LHCN-M2 (cell line): ENCODE results near the gene CDK5RAP3. TPM values are rescaled to one million over a fixed set of nuclear protein-coding genes. Genes with fewer than 3 reads are reported as not detected.

Experiments used
- DNase-seq: peaks from one replicate; pipeline ENCODE4 v3.0.0-alpha.2; 2012; ENCODE audit warnings: low read depth
- total RNA-seq: library from RNA; depleted of rRNA; stranded (reverse); fragments of >200 nt; gene quantifications from 2 replicates; pipeline ENCODE4 v1.2.3, GENCODE V29; 2014; rRNA removed

Gene CDK5RAP3
- total RNA-seq, 1 experiment from 2014 or later, result 93.8 TPM

DNA sequence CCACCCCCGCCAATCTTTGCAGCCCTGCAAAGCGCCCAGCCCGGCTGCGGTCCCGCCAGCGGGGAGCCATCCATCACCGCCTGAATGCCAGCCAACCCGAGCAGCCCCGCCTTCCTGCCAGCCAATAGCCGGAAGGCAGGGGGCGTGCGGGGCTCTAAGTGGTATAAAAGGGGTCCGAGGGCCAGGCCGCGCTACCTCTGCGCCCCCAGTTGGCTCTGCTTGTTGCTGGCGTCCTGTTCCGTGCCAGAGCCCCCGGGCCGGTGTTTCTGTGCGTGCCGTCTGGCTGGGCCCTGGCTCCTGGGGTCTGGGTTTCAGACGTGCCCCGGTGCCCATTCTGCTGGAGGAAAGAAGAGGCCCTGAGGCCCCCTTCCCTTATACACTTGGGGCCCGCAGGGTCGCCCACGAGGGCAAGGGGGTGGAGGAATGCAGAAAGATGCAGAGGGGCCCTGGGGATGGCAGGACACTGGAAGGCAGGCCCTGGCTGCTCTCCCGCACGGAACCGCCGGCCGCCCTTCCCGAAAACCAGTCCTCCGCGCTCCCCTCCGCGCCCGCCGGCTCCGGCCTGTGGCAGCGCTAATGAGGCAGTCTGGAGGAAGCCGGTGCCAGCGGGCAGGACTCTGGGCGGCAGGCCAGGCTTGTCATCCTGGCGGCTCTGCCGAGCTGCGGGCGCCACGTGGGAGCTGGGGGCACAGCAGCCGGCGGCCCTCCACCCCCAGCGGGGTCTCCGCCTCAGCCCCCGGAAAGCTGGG is 52.7 kb downstream of the CDK5RAP3 start:
- DNase-seq, result peak; percentile 83

DNA sequence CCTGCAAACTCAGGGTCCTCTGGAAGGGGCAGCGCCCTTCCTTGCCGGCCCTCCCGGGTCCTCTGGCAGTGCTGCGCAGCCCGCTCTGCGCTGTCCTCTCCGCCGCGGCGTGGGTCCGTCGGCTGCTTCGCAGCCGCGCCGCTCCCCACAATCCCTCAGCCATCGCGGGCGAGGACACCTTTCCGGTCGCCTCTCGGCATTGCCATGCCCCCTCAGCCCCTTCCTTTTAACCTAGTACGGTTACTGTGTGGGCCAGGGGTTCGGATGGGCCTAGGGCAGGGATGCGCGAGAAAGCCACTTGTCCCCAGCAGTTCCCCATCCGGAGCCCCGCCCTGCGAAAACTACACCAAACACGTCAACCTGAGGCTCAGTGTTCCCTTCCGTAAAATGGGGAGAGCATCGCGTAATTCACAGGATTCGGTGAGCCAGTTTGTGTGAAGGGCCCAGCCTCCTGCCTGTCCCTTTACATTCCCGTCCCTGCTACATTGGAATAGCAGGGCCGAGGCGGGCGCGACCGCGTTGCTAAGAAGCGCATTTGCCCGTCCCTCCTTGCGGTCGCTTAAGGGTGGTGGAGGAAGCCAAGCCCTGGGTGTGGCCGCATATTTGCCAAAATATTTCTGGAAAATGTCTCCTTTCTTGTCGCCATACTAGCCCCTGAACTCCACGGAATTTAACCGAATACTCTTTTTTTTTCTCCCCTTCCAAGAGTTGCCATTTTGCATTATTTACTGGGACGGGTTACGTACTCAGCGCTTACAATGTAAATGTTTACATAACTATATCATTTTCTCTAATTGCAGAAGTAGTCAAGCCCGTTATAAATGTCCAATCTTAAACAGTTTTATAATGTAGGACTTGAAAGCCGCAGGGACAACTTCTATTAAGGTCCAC is 53.5 kb downstream of the CDK5RAP3 start:
- DNase-seq, result peak; percentile 60

DNA sequence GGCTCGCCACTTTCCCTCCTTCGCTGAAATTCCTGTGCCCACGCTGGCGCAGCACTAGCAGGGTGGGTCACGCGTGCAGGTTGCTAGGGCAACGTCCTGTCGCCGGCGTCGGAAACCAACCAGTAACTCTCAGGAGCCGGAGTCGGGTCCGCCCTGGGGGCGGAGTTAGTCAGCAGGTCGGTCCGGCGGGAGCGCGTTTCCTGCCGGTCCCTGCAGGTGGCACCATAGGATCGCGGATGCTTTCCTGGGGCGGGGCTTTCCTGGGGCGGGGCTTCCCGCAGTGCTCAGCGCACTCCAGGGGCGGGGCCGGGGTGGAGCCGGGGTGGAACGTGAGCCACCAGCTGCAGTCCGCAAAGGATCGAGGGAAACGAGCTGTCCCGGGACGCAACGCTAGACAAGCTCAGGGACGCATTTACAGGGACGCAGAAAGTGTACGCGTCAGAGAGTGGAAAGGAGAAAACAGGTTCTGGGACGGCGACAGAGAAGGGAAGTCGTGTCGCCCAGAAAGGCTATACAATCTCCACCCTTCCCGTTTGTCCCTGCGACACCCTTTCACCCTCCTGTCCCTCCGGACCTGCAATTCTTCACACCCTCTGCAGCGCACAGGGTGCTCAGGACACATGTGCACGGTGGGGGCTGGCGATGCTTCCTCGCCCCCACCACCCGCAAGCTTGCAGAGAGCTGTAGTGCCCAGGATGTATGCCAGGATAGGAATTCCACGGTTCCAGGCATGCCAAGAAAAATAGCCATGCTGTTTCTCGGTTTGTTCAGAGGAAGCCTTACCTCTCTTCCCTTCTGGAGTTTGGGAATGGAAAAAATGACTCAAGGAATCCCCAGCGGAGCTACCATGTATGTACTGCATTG is 54.4 kb downstream of the CDK5RAP3 start:
- DNase-seq, result peak; percentile 95

DNA sequence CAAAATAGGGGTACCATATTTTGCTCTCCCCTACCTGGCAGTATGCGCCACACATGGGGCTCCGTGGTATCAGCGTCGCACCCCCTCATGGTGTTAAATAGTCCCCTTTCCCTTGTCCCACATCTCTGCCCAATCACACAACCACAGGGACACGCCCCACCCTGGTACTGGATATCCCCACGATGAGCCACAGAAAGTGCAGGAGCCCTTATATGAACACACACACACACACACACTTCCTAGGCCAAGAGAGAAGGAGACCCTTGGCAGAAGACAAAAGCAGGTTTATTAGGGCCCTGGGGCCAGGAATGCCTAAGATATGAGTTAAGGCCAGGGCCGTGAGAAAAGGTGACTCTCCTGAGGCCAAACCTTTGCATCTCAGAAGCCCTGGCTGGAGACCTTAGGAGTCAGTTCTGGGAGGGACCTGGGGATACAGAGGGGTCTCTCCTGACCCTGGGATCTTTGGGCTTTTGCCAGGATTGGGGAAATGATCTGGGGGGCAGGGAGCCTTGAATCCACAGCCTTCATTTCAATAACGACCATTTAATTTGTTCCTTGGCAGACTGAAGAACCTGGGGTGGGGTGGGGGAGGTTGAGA is 55.1 kb downstream of the CDK5RAP3 start:
- no peak for DNase-seq

DNA sequence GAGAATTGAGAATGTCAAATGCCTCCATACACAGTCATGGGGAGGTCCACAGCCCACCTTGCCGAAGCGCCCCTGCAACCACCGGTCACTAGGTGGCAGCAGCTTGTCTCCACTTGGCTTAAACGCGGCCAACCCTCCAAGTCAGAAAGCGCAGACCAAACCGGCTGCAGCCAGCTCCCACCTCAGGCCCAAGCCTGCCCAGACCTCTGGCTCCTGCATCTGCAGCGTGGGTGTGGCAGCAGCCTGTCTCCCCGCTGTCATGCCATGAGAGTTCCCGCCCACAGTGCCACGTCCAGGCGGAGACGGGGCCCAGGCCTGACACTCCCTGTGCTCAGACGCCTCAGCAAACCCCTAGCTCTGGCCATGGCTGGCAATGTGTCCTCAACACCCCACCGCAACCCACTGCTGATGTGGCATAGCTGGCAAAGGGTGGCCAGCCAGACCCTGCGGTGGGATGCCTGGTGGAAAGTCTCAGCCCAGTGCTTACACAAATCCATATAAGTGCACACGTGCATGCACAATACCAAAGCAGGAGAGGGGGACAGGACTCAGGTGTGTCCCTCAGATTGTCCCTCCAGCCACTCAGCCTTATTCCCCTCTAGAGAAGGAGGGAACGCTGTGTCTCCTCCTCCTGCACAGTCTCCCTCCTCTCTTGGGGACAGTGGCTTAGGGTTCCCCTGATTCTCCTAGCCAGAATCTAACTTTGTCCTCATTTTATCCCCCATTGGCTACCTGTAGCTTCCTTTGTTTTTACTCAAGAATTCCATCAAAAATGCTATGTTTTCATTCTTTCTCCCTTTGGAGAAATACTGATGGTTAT is 55.8 kb downstream of the CDK5RAP3 start:
- peak; percentile 91 for DNase-seq

DNA sequence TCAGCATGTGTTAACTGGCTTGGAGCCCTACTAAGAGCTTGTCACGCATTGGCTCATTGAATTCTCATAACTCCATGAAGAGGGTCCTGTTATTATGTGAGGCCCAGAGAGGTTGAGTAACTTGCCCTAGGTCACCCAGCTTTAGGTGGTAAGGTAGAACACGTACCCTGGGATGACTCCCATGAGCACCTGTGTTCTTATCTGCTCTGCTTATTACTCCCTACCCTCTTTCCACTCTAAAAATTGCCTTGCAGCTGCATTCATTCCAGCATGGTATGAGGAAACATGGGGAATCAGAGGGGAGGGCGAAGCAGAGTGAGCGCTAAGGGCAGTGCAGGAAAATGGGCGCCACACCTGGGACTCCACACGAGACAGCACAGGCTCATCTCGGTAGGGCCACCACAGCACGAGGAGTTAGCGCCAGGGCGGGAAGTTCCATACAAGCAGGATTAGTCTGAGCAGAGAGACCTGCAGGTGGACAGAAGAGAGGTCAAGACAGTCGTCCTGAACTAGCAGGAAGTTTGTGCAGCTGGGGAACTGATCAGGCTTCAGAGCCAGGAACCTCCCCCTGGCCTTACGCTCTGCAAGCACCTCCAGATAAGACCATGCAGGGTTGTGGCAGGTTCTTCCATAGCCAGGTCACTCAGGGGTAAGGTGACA is 56.5 kb downstream of the CDK5RAP3 start:
- no peak for DNase-seq

DNA sequence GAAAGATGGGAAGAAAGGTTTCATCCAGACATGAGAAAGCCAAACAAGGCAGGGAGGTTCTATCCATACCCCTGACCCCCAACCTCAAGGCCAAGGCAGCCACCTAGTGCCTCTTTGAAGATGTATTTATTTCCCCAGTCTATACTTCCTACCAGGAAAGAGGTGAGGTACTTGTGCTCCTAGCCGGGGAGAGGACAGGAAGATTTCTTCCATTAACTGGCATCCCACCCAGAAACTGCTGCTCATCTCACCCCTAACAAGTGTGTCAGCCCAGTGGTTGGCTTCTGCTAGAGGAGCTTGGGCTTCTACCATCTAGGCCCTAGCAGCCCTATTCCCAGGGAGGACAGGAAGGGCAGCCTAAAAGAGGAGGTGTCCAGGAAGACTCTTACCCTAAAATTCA is 57.8 kb downstream of the CDK5RAP3 start:
- DNase-seq, result no peak

DNA sequence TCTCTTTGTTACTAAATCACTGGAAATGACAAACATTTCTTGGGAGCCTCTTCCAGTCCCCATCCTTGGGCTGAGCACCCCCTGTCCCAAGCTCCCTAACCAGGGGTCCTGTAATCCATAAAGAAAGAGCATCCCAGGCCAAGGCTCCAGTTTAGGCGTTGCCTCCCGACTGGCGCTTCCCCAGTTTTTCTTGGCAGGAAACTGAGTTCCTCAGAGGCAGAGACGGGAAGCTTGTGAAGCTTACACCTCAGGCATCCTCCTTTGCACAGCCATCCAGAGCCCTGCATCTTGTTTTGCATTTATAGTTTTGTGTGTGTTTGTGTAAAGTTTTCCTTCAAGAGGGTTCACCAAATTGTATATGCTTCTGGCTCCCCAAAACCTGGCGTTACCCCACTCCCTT is 59.6 kb downstream of the CDK5RAP3 start:
- DNase-seq, result no peak

Other genes with a start within 250 kb of the CDK5RAP3 start
- not detected in 2 replicates for gene TBX21, start 237.9 kb upstream of the CDK5RAP3 start, total RNA-seq
- 15.3 and 21.4 TPM in 2 replicates for gene OSBPL7, start 149.3 kb upstream of the CDK5RAP3 start, total RNA-seq
- gene MRPL10, start 139.6 kb upstream of the CDK5RAP3 start, total RNA-seq, result 45.4 and 47.5 TPM in 2 replicates
- gene LRRC46, start 139.4 kb upstream of the CDK5RAP3 start, total RNA-seq, result 0.45 and 1.4 TPM in 2 replicates
- gene SCRN2, start 129.8 kb upstream of the CDK5RAP3 start, total RNA-seq, result 59.8 and 60.2 TPM in 2 replicates
- gene SP6, start 120.0 kb upstream of the CDK5RAP3 start, total RNA-seq, result not detected in 2 replicates
- gene SP2, start 74.9 kb upstream of the CDK5RAP3 start, total RNA-seq, result 1.7 and 3.4 TPM in 2 replicates
- gene PNPO, start 29.5 kb upstream of the CDK5RAP3 start, total RNA-seq, result 47.6 and 54.1 TPM in 2 replicates
- not detected in 2 replicates for gene PRR15L, start 13.2 kb upstream of the CDK5RAP3 start, total RNA-seq
- gene COPZ2, start 66.7 kb downstream of the CDK5RAP3 start, total RNA-seq, result 70.4 and 91.8 TPM in 2 replicates
- 101 and 123 TPM in 2 replicates for gene NFE2L1, start 77.2 kb downstream of the CDK5RAP3 start, total RNA-seq
- 103 and 104 TPM in 2 replicates for gene CBX1, start 130.4 kb downstream of the CDK5RAP3 start, total RNA-seq
- 9.4 and 13.1 TPM in 2 replicates for gene SNX11, start 136.7 kb downstream of the CDK5RAP3 start, total RNA-seq